Measurements from ENCODE around the gene ABTB2.

DNA sequence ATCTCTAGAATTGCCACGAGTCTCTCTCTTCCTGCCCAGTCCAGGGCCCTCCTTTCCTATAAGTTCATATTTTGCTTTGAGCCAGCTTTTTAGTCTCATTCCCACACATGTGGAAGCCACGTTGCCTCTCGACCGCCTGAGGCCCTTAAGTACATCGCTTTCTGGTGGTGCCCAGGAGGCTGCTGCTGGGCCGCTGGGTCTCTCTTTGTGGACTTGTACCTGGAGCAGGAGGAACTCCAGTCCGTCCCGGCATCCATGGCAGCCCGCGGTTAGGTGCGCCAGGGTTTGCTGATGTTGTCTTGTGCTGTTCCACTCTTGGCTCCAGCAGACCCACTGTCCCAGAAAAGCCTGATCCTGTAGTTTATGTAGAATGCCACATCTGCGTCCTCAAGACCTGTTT is 211.4 kb downstream of the ABTB2 start:
- TF ChIP-seq, protein P1, sequence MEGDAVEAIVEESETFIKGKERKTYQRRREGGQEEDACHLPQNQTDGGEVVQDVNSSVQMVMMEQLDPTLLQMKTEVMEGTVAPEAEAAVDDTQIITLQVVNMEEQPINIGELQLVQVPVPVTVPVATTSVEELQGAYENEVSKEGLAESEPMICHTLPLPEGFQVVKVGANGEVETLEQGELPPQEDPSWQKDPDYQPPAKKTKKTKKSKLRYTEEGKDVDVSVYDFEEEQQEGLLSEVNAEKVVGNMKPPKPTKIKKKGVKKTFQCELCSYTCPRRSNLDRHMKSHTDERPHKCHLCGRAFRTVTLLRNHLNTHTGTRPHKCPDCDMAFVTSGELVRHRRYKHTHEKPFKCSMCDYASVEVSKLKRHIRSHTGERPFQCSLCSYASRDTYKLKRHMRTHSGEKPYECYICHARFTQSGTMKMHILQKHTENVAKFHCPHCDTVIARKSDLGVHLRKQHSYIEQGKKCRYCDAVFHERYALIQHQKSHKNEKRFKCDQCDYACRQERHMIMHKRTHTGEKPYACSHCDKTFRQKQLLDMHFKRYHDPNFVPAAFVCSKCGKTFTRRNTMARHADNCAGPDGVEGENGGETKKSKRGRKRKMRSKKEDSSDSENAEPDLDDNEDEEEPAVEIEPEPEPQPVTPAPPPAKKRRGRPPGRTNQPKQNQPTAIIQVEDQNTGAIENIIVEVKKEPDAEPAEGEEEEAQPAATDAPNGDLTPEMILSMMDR (conservative IDR thresholded peaks at IDR 0.05; ENCODE audit: low read length): no peak
- TF ChIP-seq EZH2phosphoT487 (IDR thresholded peaks at IDR 0.05; ENCODE audit: borderline replicate concordance, low read depth, low read length): no peak
